Measurements from ENCODE around the gene BCL2L13. TPM values are rescaled to one million over a fixed set of nuclear protein-coding genes. Genes with fewer than 3 reads are reported as not detected.

BCL2L13 gene
- total RNA-seq, 1 donor from 2014 or later = 34.3 TPM

DNA sequence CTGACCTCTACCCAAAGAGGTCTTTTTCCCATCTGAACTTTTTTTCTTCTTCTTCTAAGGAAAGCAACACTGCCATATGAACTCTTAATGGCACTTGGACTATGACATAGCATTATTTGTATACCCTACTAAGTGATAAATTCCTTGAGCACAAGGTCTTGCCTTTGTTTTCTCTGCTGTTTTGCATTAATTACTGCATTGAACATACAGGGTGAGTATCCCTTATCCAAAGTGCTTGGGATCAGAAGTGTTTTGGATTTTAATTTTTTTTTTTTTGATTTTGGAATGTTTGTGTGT lies 86.9 kb downstream of the BCL2L13 start:
- ATAC-seq = no peak
- DNase-seq (ENCODE audit: low spot score) = no peak

DNA sequence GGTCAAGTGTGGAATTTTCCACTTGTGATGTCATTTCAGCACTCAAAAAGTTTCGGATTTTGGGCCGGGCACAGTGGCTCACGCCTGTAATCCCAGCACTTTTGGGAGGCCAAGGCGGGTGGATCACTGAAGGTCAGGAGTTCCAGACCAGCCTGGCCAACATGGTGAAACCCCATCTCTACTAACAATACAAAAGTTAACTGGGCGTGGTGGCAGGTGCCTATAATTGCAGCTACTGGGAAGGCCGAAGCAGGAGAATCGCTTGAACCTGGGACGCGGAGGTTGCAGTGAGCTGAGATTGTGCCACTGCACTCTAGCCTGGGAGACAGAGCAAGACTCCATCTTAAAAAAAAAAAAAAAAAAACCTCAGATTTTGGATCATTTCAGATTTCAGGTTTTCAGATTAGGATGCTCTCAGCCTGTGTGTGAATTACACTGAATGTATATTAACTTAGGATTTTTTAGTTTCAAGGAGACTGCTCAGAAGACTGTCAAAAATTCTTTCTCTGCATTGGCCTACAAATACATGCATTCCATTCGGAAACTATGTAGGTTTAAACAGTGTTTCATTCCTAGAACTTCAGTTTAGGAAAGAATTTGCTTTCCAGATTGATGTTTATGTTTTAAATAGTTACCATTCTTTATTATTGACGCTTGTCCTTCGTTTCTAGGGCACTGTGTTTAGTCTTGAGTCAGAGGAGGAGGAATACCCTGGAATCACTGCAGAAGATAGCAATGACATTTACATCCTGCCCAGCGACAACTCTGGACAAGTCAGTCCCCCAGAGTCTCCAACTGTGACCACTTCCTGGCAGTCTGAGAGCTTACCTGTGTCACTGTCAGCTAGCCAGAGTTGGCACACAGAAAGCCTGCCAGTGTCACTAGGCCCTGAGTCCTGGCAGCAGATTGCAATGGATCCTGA lies 87.7 kb downstream of the BCL2L13 start:
- peak; percentile 29 for DNase-seq (ENCODE audit: low spot score)
- ATAC-seq = peak; percentile 40

DNA sequence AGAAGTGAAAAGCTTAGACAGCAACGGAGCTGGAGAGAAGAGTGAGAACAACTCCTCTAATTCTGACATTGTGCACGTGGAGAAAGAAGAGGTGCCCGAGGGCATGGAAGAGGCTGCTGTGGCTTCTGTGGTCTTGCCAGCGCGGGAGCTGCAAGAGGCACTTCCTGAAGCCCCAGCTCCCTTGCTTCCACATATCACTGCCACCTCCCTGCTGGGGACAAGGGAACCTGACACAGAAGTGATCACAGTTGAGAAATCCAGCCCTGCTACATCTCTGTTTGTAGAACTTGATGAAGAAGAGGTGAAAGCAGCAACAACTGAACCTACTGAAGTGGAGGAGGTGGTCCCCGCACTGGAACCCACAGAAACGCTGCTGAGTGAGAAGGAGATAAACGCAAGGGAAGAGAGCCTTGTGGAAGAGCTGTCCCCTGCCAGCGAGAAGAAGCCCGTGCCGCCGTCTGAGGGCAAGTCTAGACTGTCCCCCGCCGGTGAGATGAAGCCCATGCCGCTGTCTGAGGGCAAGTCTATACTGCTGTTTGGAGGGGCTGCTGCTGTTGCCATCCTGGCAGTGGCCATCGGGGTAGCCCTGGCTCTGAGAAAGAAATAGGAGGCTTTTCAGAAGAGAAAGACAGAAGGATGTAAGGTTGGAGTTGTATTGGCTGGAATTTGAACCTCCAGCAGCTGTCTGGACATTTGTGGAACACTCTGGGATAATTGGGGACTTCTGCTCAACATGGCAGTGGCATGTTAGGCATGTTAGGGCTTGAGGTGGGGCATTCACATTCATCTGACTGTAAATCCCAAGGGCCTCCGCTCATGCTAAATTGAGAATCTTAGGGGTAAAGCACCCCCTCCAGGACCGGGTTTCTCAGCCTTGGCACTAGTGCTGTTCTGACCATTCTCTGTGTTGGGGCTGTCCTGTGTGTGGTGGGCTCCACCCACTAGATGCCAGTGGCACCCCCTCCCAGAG lies 88.7 kb downstream of the BCL2L13 start:
- ATAC-seq = no peak
- DNase-seq (ENCODE audit: low spot score) = no peak

DNA sequence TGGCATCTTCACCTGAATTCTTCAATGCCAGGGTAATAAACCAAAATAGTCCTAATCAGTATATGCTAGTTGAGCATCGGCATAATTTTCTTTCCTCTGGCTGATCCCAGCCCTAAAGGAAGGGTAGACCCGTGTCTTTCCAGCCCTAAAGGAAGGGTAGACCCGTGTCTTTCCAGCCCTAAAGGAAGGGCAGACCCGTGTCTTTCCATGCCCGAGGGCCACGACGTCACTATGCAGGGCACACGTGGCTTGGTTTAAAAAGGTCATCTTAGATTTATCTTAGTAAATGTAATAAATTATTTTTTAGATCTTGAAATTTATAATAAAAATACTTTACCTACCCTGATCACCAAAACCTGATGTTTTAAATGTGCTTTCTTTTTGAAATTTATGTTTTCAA lies 90.2 kb downstream of the BCL2L13 start:
- no peak for ATAC-seq
- DNase-seq (ENCODE audit: low spot score) = no peak

DNA sequence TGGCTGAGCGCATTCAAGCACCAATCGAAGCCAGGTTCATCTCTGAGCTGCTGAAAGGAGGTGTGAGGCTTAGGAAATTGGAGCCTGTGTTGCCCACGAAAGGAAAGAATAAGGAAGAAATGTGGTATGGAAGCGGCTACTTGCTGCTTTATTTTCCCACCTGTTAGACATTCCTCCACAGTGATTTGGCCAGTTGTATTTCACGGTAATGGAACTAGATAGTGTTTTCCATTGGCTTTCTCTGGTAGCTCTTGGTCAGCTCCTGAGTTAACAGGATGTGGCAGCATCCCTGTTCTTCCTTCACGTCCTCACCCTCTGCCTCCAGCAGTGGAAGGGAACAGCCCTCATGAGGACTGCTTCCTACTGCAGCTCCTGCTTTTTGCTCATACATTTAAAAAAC lies 91.0 kb downstream of the BCL2L13 start:
- ATAC-seq = no peak
- DNase-seq (ENCODE audit: low spot score) = no peak

DNA sequence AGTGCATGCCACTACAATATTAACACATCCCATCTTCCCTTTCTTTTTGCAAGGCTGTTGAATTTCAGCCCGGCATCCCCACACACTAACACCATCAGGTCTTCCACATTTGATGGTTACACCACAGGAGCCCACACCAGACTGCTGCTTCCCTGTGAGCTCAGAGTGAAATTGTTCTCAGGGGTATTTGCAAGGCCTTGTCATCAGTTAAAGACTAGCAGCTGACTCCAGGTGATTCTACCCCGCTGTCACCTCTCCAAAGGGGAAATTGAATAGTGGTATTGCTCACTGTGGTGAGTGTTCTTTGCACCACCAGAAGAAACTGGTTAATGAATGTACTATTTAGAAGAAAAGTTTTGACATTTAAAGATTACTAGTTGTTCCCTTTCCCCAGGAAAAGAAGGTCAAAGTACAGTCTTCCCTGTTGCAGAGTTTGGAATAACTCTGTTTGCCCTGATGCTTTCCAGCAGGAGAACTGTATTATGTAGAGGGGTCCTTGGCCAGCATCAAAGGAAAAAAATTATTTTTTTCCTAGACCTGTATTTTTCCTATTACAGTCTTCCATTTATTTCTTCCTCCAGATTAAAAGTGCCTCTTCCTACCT lies 93.8 kb downstream of the BCL2L13 start:
- ATAC-seq (peak; percentile 44), DNase-seq (ENCODE audit: low spot score) (no peak)

DNA sequence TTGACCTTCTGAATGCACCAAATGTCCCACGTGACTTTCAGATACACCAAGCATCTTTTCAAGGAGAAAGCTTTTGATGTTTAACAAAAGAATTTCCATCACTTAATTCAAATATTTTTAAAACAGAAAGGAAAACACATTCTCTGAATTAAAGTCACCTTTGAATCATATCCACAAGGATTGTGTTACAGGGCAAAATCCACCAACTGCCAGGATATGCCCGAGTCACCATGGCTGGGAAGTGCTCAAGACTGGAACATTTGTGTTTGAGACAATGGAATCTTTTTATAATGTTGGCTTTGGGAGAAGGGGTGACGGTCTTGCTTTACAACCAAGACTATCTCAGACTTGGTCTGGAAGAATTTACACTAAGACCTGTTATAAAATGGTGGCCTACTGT lies 94.9 kb downstream of the BCL2L13 start:
- ATAC-seq (no peak), DNase-seq (ENCODE audit: low spot score) (no peak)

DNA sequence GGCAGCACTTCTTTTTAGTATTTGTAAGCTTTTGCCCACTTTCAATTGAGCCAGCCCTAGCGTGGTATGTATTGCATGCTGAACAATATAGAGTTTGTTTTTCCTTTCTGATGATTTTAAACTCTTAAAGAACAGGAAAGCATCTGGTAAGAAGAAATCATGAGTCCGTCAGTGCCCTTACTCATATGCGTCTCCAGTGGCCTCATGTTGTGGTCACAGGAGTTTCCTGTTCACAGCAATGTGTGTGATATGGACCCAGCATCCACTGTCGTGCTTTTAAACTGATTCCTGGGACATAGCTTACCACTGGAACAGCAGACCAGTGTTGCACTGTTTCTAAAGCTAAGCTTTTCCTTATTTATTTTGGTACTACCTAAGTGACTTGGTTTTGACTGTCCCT lies 95.6 kb downstream of the BCL2L13 start:
- DNase-seq (ENCODE audit: low spot score) (no peak), ATAC-seq (no peak)

DNA sequence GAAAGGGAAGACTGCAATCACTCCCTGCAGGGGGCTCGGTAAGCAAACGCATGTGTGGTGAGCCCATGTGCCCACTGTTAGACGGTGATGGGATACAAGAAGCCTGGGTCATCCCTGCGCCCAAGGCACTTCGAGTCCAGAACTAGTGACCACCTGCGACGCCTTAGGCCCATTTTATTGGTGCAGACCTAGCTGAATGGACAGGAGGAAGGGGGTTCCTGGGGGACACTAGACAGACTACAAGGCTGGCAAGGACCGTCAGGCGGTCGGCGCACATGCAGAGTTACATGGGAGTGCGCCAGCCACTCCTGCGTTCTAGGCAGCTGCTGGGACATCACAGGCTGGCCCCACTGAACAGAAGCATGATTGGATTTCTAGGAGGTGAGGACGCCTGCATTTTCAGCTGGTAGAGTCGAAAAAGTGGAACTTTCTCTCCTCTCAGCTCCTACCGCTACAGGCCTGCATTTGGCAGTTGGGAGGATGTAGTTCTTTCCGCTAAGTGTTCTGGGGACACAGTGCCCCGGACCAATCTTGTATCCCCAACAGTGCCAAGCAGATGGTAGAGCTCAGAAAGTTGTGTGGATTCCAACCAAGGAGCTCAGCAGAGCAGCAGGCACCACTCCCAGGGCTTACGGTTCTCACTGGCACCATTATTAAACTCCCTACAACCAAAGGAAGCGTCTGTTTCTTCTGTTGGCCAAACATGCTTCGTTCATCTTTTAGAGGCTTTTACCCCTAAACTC lies 100.0 kb downstream of the BCL2L13 start:
- ATAC-seq (no peak), DNase-seq (ENCODE audit: low spot score) (no peak)

DNA sequence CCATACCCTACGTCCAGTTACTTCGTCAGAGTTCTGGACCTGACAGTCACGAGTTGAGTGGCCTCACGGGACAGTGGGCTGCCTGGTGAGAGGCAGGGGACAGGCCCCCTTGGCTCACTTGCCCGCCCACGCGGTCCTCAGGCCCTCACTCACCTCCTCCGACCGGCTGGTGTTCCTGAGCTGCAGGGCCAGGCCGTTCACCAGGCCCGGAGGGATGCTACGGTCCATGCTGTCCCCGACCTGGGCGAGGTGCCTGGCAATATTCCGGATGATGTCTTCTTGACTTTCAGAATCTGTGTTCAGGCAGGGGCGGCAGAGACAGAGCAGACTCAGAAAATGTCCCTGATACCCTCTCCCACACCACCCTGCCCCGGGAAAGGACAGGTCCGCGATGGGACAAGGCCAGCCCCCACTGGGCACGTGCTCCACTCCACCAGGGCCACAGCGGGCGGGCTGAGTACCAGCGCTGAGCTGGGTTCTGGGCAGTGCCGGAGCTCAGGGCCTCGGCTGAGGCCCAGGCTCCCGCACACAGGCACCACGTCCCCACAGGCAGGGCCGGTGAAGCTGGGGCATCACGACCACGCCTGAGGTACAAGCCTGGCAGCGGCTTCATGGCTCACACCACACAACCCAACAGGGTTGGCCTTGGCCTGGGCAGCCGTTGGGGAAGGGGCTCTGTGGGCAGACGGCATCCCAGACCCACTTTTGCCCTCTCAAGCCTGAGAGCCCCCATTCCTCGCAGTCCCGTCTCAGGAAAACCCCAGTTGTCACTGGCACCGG lies 100.8 kb downstream of the BCL2L13 start:
- DNase-seq (ENCODE audit: low spot score) = no peak
- ATAC-seq = no peak

DNA sequence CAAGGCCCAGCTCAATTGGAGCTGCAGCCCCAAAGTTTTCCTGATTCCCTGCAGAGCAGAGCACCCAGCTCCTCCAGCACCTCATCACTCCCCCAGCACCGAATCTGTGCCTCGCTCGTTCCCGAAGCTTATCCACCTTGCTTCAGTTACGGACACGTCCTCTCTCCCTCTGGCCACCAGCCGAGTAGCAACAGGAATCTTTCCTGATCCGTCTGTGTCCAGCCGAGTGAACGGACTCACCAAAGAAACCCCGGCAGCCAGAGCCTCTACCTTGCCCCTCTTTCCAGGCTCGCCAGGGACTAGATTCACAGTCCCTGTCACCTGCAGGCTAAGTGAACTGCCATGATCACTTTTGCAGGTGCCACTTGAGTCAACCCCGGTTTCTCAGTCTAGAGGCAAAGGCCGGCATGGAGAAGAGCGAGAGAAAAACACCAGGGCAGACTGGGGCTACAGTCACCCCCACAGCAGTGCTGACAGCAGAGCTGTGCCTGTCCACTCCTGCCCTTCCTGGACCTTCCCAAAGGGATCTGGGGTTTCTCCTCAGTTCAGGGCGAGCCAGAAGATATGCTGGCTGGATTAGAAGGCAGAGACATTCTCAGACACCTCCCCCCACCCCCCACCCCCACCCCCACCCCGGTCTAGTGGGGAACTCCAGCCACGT lies 103.4 kb downstream of the BCL2L13 start:
- no peak for DNase-seq (ENCODE audit: low spot score)
- peak; percentile 2 for ATAC-seq

DNA sequence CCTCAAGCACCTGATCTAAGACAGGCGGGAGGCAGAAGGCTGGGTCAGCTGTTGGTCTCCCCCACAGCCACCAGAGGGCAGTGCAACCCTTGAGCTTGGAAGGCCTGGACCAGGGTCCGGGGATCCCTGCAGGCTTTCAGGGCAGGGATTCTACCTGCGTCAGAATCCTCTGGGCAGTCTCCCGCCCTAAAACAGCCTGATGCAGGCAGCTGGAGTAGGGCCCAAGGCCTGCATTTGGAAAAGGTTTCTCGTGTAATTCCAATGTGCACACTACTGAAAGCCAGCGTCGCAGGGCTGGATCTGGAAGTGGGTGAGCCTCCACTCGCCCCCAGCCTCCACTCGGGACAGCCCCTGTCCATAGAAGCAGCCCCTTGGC lies 104.0 kb downstream of the BCL2L13 start:
- ATAC-seq = peak; percentile 95
- DNase-seq (ENCODE audit: low spot score) = peak; percentile 84

DNA sequence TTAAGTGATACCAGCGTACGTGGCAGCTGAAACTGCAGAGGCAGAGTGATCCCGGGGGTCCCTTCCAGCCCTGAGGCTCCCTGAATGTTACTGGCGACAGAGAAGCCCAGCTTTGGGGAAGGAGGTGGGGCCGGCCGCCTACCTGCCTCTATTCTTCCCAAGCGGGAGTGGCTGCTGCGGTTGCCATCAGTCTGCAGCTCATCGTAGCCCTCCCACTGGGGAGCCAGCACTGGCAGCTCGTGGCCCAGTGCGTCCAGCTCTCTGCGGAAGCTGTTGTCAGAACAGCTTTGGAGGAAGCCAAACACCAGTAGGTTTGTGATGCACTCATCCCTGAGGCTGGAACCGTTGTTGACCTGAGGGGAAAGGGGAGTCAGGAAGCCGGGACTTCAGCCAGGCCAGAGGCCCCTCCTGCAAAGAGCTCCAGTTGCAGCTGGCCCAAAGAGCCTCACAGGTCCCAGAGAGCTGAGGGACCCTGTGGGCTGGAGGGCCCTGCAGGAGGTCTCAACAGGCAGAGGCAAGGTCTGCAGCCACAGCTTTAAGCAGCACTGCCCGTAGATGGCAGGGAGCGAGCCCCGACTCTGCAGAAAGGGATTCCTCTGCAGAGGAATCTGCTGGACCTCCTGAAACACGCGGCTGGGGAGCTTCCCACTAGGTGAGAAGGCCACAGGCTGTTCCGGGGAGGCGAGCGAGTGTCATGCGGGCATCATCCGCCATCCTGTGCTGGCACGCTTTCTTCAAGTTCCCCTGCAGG lies 105.3 kb downstream of the BCL2L13 start:
- ATAC-seq = no peak
- no peak for DNase-seq (ENCODE audit: low spot score)

DNA sequence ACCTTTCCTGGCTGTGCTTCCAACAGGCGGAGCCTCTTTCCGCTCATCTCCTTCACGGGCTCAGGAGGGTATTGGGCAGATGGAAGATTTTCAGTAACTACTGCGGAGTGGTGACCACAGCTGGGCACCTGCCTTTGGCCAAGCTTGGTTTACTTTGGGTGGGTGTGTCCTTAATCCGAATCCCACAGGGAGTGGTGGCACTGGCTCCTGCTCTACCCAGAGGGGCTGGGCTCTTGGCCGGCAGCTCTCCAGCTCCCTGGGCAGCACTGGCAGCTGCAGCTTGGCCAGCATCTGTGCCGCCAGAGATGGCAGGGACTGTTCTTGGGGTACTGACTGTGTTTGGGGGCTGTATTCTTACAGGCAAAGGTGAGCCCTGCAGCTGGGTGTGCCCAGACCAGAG lies 105.9 kb downstream of the BCL2L13 start:
- DNase-seq (ENCODE audit: low spot score) (no peak), ATAC-seq (no peak)

DNA sequence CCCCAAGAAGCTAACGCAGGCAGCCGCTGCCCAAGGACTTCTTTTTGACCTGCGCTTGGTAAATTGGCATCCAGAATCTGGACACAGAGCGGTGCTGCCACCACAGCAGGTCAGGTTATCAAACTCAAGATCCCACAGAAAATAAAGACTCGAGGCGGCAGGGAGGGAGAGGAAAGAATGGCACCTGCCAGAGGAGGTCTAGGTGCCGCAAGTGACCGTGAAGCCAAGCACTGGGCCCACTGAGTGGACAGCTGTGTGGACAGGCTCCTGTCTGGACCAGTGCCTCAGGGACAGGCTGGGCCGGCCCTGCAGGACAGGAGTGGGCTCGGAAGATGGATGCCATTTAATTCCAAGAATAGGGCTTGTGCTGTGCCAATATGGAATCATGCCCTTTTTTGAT lies 108.4 kb downstream of the BCL2L13 start:
- ATAC-seq (no peak), DNase-seq (ENCODE audit: low spot score) (no peak)

DNA sequence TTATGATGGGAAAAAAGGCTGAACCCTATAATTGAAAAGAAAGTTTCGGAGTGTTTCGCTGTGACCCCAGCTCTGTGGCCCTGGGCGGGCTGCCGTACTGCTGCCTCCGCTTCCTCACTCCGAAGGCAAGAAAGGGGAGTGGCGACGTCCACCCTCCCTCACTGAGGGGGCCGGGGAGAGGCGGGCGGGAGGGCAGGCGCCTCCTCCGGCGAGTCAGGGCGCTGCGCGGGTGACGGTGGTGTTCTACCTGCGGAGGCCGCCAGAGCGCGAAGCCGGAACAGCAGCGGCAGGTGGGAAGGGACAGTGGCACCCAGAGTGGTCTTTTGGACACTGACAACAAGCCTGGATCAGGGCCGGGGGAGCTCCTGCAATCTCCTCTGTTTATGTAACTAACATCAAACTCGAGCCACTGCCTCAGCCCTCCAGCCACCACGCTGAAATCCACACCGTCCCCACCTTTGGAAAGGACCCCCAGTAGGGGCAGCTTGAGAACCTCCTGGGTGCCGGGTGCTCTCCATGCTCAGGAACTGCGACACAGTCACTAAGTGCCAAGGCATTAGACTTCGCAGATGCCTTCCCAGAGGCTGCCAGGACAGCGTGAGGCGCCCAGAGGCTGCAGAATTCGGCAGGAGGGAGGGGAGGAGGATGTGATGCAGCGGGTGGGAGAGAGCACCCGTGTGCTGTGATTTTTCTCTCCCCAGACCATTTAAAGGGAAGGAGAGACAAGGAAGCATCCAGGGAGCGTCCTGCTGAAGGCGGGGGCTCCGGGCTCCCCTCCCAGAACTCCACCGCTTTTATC lies 110.2 kb downstream of the BCL2L13 start:
- DNase-seq (ENCODE audit: low spot score) = no peak

DNA sequence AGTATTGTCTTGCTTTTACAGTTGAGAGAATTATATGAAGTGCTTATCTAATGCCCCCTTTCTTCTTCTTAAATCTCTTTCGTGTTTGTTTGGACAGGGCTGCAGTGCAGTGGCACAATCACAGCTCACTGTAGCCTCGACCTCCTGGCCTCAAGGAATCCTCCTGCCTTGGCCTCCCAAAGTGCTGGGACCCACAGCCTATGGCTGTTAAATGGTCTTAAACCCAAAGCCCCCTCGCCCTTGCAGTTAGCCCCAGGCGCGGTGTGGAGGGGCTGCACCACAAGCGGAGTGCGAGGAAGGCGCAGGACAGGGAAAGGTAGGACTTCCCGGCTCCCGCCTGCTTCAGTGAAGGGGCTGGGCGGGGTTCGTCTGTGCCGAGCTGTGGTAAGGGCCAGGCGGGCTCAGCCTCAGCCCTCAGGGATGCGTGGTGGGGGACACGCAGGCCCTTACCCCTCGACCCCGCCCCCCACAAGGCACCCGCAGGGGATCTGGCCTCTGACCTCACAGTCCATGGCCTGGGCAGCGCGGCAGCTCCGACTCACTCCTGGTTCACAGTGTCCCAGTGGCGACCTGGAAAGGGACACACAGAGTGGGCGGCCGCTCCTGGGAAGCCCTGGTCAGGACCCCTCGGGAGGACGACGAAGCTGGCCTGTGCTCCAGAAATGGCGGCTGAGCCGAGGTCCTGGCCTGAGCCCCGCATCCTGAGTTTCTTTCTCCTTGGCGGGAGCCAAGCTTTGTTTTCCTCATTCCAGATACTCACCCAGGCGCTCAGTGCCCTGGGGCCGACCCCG lies 111.2 kb downstream of the BCL2L13 start:
- ATAC-seq (no peak), DNase-seq (ENCODE audit: low spot score) (no peak)

More for the DNA sequence above, 110.2 kb downstream of the BCL2L13 start:
- ATAC-seq = no peak
